Smooth muscle cell of the brain vasculature (primary cell): ENCODE measurements around the gene SLC39A10.
"Not testable (repeated sequence)": the region's sequence is repeated elsewhere in the genome, so short reads cannot be mapped to it uniquely, and the experiment has no call there.

Source experiments
- DNase-seq: peaks from one replicate; pipeline ENCODE4 v3.0.0-alpha.2; 2012; ENCODE audit warnings: low read depth, low spot score

SLC39A10 gene

DNA sequence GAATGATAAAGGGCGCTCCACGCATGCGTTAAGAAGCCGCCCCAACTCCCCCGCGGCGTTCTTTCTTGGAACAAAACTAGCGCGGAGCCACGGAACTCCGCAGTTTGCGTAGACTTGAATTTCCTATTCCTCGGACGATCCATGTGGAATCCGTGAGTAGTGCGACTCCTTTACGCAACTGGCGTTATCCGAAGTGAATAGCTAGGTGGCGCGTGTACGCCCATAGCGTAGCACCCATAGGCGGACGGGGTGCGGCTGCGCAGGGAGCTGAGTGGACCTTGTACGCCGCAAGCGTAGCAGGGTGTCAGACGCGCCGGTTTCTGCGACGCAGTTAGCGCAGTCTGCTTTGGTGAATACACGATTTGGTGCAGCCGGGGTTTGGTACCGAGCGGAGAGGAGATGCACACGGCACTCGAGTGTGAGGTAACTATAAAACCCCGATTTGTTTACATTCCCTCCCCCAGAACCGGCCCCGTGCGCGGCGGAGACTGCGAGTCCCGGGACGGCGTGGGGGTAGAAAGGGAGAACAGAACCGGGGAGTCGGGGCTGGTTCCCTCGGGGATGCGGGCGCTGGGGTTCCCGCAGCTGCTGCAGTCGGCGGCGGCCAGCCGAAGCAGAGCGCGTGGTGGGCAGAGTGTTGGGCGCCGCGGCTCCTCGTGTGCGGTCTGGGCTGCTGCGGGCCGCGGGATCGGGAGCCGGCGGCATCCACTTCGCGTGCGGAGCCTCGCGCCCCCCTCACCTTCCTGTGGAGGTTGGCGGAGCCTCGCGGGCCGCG lies at the start of gene SLC39A10:
SLC39A10 (plus strand) TSS at position 368 of the 775 bp plus-strand sequence. CDS start 22,817 bp downstream, outside the sequence.
- DNase-seq = peak; percentile 96

- DNase-seq = no peak
These were observed 48.1 kb upstream of the SLC39A10 start for GRCh38 chr2:195608768-195609454.

- no peak for DNase-seq
These were observed 46.3 kb upstream of the SLC39A10 start for GRCh38 chr2:195610717-195611116.

- no peak for DNase-seq
These were observed 44.2 kb upstream of the SLC39A10 start for GRCh38 chr2:195612611-195613495.

DNA sequence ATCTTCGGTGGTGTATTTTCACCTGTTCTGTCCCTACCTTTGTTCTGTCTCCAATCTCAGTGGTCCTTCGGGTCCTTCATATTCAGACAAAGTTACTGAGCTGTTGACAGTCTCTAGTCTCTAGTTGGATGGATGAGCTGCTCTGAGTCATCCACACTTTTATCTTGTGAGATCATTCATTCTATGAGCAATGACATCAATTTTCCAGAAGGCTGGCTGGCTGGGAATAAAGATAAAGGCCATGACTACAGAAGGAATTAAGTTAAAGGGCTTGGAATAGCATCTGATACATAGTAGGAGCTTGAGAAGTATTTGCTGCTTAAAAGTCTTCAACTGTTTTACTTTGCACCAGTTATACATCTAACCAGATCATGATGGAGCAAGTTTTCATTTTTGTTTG lies 43.1 kb upstream of the SLC39A10 start:
- DNase-seq = peak; percentile 52

- no peak for DNase-seq
These were observed 37.4 kb upstream of the SLC39A10 start for GRCh38 chr2:195619590-195619989.

GRCh38 chr2:195620501-195620900 lies 36.5 kb upstream of the SLC39A10 start:
- no peak for DNase-seq

DNA sequence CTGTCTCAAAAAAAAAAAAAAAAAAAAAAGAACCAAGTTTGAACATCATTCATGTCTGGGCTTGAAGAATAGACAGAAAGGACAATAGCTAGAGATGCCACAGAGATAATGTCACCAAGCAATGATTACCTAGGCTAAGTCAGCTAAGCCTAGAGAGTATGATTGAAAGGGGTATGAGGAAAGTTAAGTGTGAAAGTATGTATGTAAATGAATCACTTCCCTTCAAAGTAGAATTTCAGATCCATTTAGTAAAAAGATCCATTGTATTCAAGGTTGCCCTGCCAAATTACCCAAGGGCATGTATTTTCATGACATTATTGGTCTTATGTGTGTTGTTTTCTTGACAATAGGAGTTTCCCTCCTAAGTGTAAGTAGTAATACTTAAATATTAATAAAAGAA lies 34.1 kb upstream of the SLC39A10 start:
- DNase-seq = no peak

DNA sequence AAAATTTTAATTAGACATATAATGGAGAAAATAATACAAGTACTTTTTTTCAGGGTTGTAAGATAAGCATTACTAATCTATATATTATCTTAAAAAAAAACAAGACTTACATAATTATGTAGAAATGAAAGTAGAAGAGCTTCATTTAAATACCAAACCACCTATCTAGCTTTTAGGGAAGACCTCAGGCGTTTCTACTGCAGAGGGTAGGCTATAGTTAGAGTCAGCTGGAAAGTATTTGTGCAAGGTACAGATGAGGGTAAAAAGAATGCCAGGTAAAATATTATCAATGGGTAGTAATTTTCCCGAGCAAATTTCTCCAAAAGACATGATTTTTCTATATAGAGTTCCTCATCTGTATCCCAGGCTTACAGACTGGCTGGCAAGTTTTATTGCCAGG lies 30.5 kb upstream of the SLC39A10 start:
- no peak for DNase-seq

DNA sequence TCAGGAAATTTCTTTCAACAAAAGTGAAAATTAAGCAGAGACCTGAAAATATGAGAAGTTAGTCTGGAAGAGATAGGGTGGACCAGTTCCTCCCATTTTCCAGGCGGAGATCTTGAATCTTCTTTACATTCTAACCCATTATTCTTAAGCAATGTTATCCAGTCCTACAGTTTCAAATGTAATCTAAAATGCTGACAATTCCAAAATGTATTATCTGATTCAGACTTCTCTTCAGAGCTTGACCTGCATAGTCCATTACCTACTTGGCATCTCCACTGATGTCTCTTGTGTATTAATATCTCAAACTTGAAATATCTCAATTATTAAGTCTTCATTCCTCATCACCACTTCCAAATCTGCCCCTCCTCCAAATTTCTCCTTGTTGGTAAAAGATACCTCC lies 28.4 kb upstream of the SLC39A10 start:
- DNase-seq = no peak

- no peak for DNase-seq
These were observed 24.0 kb upstream of the SLC39A10 start for GRCh38 chr2:195632856-195633572.

- no peak for DNase-seq
These were observed 23.5 kb upstream of the SLC39A10 start for GRCh38 chr2:195633573-195633870.

DNA sequence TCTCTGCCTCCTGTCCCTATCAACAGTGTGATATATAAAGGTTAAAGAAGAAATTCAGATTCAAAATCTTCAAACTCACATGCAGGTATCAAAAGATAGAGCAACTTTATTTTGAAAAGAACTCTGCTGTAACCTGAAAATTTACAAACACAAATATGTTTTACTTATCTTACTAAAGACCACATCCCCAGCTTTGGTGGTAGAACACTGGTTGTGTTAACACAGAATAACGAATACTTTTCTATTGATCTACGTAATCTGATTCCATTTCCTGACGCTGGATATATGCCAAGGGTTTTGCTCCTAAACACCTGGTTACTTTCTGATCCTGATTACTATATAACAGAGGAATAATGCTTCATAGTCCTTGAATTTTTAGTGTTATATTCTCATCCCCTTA lies 23.1 kb upstream of the SLC39A10 start:
- no peak for DNase-seq

GRCh38 chr2:195636890-195637289 lies 20.1 kb upstream of the SLC39A10 start:
- no peak for DNase-seq

- no peak for DNase-seq
These were observed 18.3 kb upstream of the SLC39A10 start for GRCh38 chr2:195638750-195639149.

DNA sequence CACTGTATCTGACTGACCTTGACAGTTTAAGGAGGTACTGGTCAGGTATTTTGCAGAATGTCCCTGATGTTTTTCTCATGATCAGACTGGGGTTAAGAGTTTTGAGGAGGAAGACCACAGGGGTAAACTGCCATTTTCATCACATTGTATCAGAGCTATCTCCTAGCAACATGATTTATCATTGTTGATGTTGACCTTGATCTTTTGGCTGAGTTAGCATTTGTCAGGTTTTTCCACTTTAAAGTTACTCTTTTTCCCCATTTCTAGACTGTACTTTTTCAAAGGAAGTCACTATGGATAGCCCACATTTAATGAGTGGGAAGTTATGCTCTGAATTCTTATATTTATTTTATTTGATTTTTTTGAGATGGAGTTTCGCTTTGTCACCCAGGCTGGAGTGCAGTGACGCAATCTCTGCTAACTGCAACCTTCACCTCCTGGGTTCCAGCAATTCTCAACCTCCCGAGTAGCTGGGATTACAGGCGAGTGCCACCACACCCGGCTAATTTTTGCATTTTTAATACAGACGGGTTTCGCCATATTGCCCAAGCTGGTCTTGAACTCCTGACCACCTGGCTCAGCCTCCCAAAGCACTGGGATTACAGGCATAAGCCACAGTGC lies 17.7 kb upstream of the SLC39A10 start:
- no peak for DNase-seq

DNA sequence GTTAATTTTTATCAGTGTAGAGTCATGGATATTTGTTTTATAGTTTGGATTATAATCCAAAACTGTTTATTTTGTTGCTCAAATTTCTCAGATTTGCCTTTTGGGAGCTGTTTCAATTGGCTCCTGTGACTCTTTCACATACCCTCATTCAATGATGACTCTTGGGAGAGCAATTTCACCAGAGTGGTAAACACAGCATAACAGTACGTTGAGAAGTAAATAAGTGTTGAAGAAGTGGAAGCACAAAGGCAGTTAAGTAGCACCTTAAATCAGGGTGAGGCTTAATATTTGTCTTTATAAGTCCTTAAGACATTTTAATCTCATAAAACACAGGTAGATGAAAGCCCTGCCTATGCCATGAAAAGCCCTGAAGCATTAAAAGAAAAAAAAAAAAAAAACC lies 17.1 kb upstream of the SLC39A10 start:
- no peak for DNase-seq

DNA sequence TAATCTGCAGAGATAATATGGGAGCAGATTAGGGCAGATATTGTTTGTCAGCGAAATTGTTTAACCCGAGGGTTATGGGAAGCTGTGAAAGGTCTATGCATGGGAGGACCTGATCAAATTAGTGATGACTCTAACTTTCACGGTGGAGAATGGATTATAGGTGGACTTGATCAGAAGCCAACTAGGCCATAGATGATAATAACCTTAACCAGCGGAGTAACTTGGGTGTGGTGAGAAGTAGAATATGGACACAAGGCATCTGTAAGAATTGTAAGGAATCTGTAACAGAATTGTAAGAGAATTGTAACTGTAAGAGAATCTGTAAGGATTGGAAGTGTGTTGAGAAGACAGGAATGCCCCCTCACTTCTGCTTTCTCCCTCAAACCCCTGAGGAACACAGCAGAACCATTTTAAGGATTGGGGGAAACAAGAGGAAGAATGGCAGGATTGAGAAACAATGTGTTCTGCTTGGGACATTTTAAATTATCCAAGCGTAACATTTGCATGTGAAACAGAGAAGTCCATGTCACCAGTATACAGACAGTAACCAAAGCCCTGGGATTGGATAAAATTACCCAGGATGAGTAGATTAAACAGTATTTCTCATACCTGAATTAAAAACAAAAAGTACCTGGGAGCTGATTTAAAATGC lies 14.9 kb upstream of the SLC39A10 start:
- DNase-seq = no peak

DNA sequence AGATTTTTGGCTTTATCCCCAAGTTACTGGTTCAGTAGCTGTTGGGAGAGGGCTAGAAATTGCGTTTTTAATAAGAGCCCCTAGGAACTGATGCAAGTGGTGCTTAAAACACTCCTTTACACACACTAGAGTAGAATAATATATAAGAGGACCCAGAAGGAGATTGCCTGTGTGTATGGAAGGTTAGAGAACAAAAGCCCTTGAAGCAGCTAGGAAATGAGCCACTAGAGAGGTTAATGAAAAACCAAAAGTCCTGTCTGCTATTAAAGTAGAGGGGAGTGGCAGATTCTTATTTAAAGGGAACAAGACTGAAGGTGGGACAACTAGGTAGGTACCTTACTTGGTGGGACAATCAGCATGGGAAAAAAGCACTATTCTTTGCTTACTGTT lies 14.4 kb upstream of the SLC39A10 start:
- no peak for DNase-seq

DNA sequence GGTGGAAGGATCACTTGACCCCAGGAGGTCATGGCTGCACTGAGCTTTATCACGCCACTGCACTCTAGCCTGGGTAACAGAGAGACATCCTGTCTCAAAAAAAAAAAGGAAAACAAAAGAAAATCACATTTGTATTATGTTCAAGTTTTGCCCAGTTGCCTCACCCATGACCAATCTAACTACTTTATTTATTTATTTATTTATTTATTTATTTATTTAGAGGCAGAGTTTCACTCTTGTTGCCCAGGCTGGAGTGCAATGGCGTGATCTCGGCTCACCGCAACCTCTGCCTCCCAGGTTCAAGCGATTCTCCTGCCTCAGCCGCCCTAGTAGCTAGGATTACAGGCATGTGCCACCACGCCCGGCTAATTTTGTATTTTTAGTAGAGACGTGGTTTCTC lies 12.3 kb upstream of the SLC39A10 start:
- DNase-seq = not testable (repeated sequence)

DNA sequence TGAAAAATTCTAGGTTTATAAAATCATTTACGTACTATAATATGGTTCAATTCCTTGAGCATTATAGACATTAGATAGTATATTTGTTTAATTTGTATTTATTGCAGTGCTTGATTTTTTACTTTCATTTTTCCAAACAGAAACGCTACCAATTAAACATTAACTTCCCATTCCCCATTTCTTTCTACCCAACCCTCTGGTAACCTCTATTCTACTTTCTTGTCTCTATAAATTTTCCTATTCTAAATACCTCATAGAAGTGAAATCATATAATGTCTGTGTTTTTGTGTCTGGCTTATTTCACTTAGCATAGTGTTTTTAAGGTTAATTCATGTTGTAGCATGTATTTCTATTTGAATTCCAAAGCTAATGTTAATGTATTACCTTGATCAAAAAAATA lies 11.6 kb upstream of the SLC39A10 start:
- no peak for DNase-seq
